Uterus (tissue), 2 donors: ENCODE measurements around the gene PFDN5.

Experiments
- CTCF ChIP-seq, 4 experiments: fragments of 200-600 bp in 2 of 4; fragments of 450-650 bp in 2 of 4; sonication (generic) in 2 of 4; IDR thresholded peaks; one replicate each; pipeline ENCODE4 v1.5.1; 2016 to 2019; ENCODE audit warnings: antibody characterized with exemption in 4 of 4, mild to moderate bottlenecking in 2 of 4, moderate library complexity in 1 of 4
- POLR2A ChIP-seq, 2 donors: fragments of 450-650 bp; IDR thresholded peaks; one replicate each; pipeline ENCODE4 v1.6.1; 2016; ENCODE audit warnings: antibody characterized with exemption in 2 of 2, mild to moderate bottlenecking in 1 of 2, moderate library complexity in 1 of 2

GRCh38 chr12:53302903-53303302, 7.6 kb downstream of the PFDN5 start:
- TF ChIP-seq CTCF (IDR thresholded peaks at IDR 0.05), result no peak
- no peak for TF ChIP-seq POLR2A (IDR thresholded peaks at IDR 0.05)
